GM23338 (cell line): ENCODE results near the gene OR4D11. TPM values are rescaled to one million over a fixed set of nuclear protein-coding genes. Genes with fewer than 3 reads are reported as not detected.

ENCODE experiments used
- ATAC-seq: fragments of 200-7000 bp; cut with Tn5 transposase; 3 replicates; pipeline ENCODE4 v1.9.1; 2020
- DNase-seq: peaks from one replicate; pipeline ENCODE4 v3.0.0-alpha.2; 2015; ENCODE audit warnings: low spot score
- H2AFZ ChIP-seq: fragments of 200-600 bp; sonication (generic); 2 replicates; pipeline ENCODE4 v1.8.0; 2016; ENCODE audit warnings: antibody characterized with exemption, mild to moderate bottlenecking, moderate library complexity
- H3F3A ChIP-seq: fragments of 200-600 bp; sonication (generic); replicated peaks from 2 replicates; pipeline ENCODE4 v1.8.0; 2017; ENCODE audit warnings: antibody characterized with exemption, mixed run types, low read depth
- H3K27ac ChIP-seq: fragments of 200-600 bp; sonication (generic); 2 replicates; pipeline ENCODE4 v1.6.1; 2016; ENCODE audit warnings: low read depth
- H3K27me3 ChIP-seq: fragments of 200-600 bp; sonication (generic); 2 replicates; pipeline ENCODE4 v1.8.0; 2016; ENCODE audit warnings: mild to moderate bottlenecking, mixed run types, moderate library complexity; ENCODE audit not compliant: insufficient read depth
- H3K36me3 ChIP-seq: fragments of 200-600 bp; sonication (generic); 2 replicates; pipeline ENCODE4 v1.8.0; 2016; ENCODE audit warnings: mild to moderate bottlenecking; ENCODE audit not compliant: insufficient read depth
- H3K4me1 ChIP-seq: fragments of 200-600 bp; sonication (generic); 2 replicates; pipeline ENCODE4 v1.8.0; 2016; ENCODE audit warnings: mild to moderate bottlenecking, moderate library complexity; ENCODE audit not compliant: insufficient read depth
- H3K4me2 ChIP-seq: fragments of 200-600 bp; sonication (generic); 2 replicates; pipeline ENCODE4 v1.7.1; 2017; ENCODE audit warnings: mixed run types
- H3K4me3 ChIP-seq: fragments of 200-600 bp; sonication (generic); 2 replicates; pipeline ENCODE4 v1.6.1; 2016; ENCODE audit warnings: mixed run types
- H3K79me2 ChIP-seq: fragments of 200-600 bp; sonication (generic); replicated peaks from 2 replicates; pipeline ENCODE4 v1.8.0; 2017; ENCODE audit warnings: mild to moderate bottlenecking; ENCODE audit not compliant: insufficient read depth
- H3K9me2 ChIP-seq: fragments of 200-600 bp; sonication (generic); 2 replicates; pipeline ENCODE4 v1.8.0; 2017; ENCODE audit not compliant: insufficient read depth
- H4K20me1 ChIP-seq: fragments of 200-600 bp; sonication (generic); replicated peaks from 2 replicates; pipeline ENCODE4 v1.8.0; 2017; ENCODE audit warnings: mild to moderate bottlenecking; ENCODE audit not compliant: insufficient read depth
- H3K27ac Mint-ChIP-seq: 2 replicates; pipeline ENCODE4 v1.8.0; 2020; ENCODE audit warnings: inconsistent platforms, mild to moderate bottlenecking, moderate library complexity, mixed read lengths
- H3K27me3 Mint-ChIP-seq: 3 replicates; pipeline ENCODE4 v1.8.0; 2022; ENCODE audit warnings: low read depth, mild to moderate bottlenecking, moderate library complexity, mixed read lengths, inconsistent platforms; ENCODE audit not compliant: insufficient read depth, poor library complexity
- H3K36me3 Mint-ChIP-seq: 3 replicates; pipeline ENCODE4 v1.8.0; 2021; ENCODE audit warnings: low read depth, mild to moderate bottlenecking, inconsistent platforms, moderate library complexity, mixed read lengths
- H3K4me1 Mint-ChIP-seq: 3 replicates; pipeline ENCODE4 v1.8.0; 2020; ENCODE audit warnings: mild to moderate bottlenecking, inconsistent platforms, mixed read lengths
- H3K4me3 Mint-ChIP-seq: 3 replicates; pipeline ENCODE4 v1.8.0; 2021; ENCODE audit warnings: moderate library complexity, mild to moderate bottlenecking, inconsistent platforms, mixed read lengths
- H3K9me3 Mint-ChIP-seq: 3 replicates; pipeline ENCODE4 v1.8.0; 2020; ENCODE audit warnings: moderate library complexity, mild to moderate bottlenecking, inconsistent platforms, mixed read lengths
- CREB1 ChIP-seq: fragments of 250-450 bp; sonication (Bioruptor Pico); IDR thresholded peaks from 2 replicates; pipeline ENCODE4 v1.5.0; 2020; ENCODE audit warnings: low read depth, mild to moderate bottlenecking, moderate library complexity
- EZH2 ChIP-seq: fragments of 200-600 bp; sonication (generic); IDR thresholded peaks from one replicate; pipeline ENCODE4 v1.8.0; 2017; ENCODE audit warnings: antibody characterized with exemption, mild to moderate bottlenecking, low read depth; ENCODE audit not compliant: unreplicated experiment
- EZH2phosphoT487 ChIP-seq: fragments of 200-600 bp; sonication (generic); IDR thresholded peaks from one replicate; pipeline ENCODE4 v1.8.1; 2018; ENCODE audit warnings: antibody characterized with exemption; ENCODE audit not compliant: unreplicated experiment
- NANOG ChIP-seq: IDR thresholded peaks from 2 replicates; pipeline ENCODE4 v1.6.1; 2016; ENCODE audit warnings: antibody characterized with exemption, borderline replicate concordance
- STAT1 ChIP-seq: IDR thresholded peaks from one replicate; pipeline ENCODE4 v1.6.1; 2016; ENCODE audit warnings: antibody characterized with exemption; ENCODE audit not compliant: unreplicated experiment
- ZNF114 ChIP-seq: fragments of 250-450 bp; sonication (Bioruptor Pico); IDR thresholded peaks from 2 replicates; pipeline ENCODE4 v1.5.0; 2020; ENCODE audit warnings: mild to moderate bottlenecking, moderate library complexity
- ZNF331 ChIP-seq: fragments of 250-450 bp; sonication (Bioruptor Pico); IDR thresholded peaks from 2 replicates; pipeline ENCODE4 v1.5.0; 2020; ENCODE audit warnings: low read depth, mild to moderate bottlenecking, moderate library complexity
- polyA plus RNA-seq: library from polyadenylated mRNA; unstranded; fragments of >200 nt; fragmentation: Nextera tagmentation; extraction: Ambion mirVana; gene quantifications from 2 replicates; pipeline ENCODE4 v1.2.1, GENCODE V29; 2016
- total RNA-seq: library from RNA; depleted of rRNA; stranded (reverse); fragments of >200 nt; shearing (Covaris generic); gene quantifications from 2 replicates; pipeline ENCODE4 v1.2.3, GENCODE V29; 2014
- TF ChIP-seq, protein P1 (sequence below), 2 experiments: fragments of 200-600 bp in 1 of 2; sonication (generic) in 1 of 2; conservative IDR thresholded peaks; 2 replicates each; pipeline versions ENCODE4 v1.5.1 to v1.6.1; 2016 to 2017; ENCODE audit warnings: antibody characterized with exemption in 2 of 2, low read depth in 2 of 2, mild to moderate bottlenecking in 2 of 2, moderate library complexity in 1 of 2

Gene OR4D11
- total and polyA plus RNA-seq, 2 experiments from 2014 or later = not detected

DNA sequence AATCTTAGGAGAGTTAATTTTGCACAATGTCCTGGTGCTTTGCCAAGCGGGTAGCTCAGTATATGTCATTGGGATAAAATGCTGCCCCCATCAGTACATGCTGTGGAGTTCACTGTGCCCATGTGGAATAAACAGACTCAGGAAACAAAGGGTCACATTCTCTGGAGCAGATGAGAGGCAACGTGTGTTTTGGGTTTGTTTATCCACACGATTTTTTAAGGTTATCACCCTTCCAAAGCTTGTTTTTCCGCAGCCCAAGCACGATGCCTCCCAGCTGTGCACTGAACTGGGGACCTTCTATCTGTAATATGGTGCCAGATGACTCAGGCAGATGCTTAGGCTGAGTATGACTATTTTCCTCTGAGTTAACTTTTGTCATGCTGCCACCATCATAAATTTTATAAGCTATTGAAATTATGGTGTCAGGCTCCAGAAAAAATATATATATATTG lies 40.2 kb upstream of the OR4D11 start:
- DNase-seq (peak; percentile 15), ATAC-seq (peak; percentile 54)
- Histone ChIP-seq H3K4me2 (no peak overlapping the region), H3K27ac (no peak overlapping the region), H3F3A (no peaks in the 10 kb centered on the region), H3K9me2 (0 out of 2 replicates have a peak, but pooled peaks cover 6% of the 10 kb centered on the region), H3K4me3 (no peak overlapping the region), H3K27me3 (no peaks in the 10 kb centered on the region), H3K36me3 (no peaks in the 10 kb centered on the region), H3K4me1 (no peaks in the 10 kb centered on the region), H3K79me2 (no peaks in the 10 kb centered on the region), H2AFZ (peak overlapping the region; percentile 33; the same call in 1 of the 2 replicates), H4K20me1 (no peaks in the 10 kb centered on the region)
- Mint-ChIP-seq H3K9me3 (no peaks in the 10 kb centered on the region; the same call in 2 of the 3 replicates), H3K4me3 (no peak overlapping the region), H3K4me1 (no peaks in the 10 kb centered on the region), H3K27me3 (no peaks in the 10 kb centered on the region), H3K36me3 (no peaks in the 10 kb centered on the region), H3K27ac (no peak overlapping the region)
- TF ChIP-seq EZH2 (no peak), CREB1 (no peak)
- TF ChIP-seq, protein P1, sequence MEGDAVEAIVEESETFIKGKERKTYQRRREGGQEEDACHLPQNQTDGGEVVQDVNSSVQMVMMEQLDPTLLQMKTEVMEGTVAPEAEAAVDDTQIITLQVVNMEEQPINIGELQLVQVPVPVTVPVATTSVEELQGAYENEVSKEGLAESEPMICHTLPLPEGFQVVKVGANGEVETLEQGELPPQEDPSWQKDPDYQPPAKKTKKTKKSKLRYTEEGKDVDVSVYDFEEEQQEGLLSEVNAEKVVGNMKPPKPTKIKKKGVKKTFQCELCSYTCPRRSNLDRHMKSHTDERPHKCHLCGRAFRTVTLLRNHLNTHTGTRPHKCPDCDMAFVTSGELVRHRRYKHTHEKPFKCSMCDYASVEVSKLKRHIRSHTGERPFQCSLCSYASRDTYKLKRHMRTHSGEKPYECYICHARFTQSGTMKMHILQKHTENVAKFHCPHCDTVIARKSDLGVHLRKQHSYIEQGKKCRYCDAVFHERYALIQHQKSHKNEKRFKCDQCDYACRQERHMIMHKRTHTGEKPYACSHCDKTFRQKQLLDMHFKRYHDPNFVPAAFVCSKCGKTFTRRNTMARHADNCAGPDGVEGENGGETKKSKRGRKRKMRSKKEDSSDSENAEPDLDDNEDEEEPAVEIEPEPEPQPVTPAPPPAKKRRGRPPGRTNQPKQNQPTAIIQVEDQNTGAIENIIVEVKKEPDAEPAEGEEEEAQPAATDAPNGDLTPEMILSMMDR (conservative IDR thresholded peaks at IDR 0.05; ENCODE audit: low read depth in 2 of 2) = peak; percentile 17 to 26; a peak in 2 of 4 replicates

DNA sequence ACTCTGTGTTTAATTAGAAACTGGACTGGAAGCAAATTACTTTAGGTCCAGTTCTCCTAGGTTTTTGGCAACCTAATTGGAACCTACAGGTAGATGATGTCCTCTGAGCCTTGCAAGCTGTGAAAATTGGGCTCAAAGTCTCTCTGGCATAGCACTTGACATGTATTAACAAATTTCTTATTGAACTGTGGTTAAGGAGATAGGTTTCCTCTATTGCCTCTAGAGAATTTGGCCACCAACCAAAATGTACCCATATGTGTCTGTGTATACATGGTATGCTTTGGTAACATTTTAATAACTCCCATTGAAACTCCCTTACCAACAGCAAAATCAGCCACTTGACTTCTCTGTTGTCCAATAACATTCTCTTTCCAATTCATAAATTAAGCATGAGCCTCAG lies 30.4 kb upstream of the OR4D11 start, which contains the start of gene OR4D10:
Gene OR4D10 (plus strand): TSS at position 301 of the 400 bp plus-strand sequence. CDS start 4,115 bp downstream, outside the sequence.
- DNase-seq = no peak
- Mint-ChIP-seq H3K4me3 (no peak within 1 kb of the TSS), H3K27ac (no peak within 1 kb of the TSS), H3K9me3 (no peaks in the 10 kb centered on the region), H3K36me3 (no peaks in the 10 kb centered on the region), H3K27me3 (peaks cover 2% of the 10 kb centered on the region), H3K4me1 (no peaks in the 10 kb centered on the region)
- Histone ChIP-seq H3K36me3 (no peaks in the 10 kb centered on the region), H3K79me2 (no peaks in the 10 kb centered on the region), H3K4me1 (no peaks in the 10 kb centered on the region), H3K4me3 (no peak within 1 kb of the TSS), H3K27me3 (no peaks in the 10 kb centered on the region), H4K20me1 (no peaks in the 10 kb centered on the region), H3K27ac (no peak within 1 kb of the TSS), H3F3A (no peaks in the 10 kb centered on the region), H3K9me2 (no peaks in the 10 kb centered on the region), H2AFZ (no peak within 1 kb of the TSS), H3K4me2 (no peak within 1 kb of the TSS)
- no peak for ATAC-seq
- TF ChIP-seq CREB1 = no peak
- TF ChIP-seq STAT1 = no peak
- TF ChIP-seq EZH2phosphoT487 = no peak

DNA sequence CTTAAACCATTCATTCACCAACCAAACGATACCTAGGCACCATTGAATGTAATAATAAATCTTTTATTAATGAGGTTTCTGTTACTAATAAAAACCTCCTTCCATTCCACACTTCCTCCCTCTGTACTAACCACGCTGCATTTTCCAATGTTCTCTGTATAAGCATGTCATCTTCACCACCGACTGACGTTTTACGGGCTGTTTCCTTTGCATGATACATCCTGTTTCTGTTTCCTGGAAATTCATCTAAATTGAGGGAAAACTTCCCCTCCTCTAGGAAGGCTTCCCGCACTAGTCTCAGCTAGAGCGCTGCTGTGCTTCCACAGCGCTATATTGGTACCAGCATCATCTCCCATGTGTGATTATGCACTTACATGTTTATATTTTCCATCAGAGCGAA lies 28.2 kb upstream of the OR4D11 start:
- Histone ChIP-seq H2AFZ (no peak overlapping the region), H3F3A (no peaks in the 10 kb centered on the region), H3K36me3 (no peaks in the 10 kb centered on the region), H3K79me2 (no peaks in the 10 kb centered on the region), H3K27me3 (no peaks in the 10 kb centered on the region), H3K27ac (no peak overlapping the region), H3K4me2 (no peak overlapping the region), H3K4me3 (no peak overlapping the region), H4K20me1 (no peaks in the 10 kb centered on the region), H3K9me2 (no peaks in the 10 kb centered on the region), H3K4me1 (no peaks in the 10 kb centered on the region)
- H3K4me3 Mint-ChIP-seq = no peak overlapping the region
- H3K4me1 Mint-ChIP-seq = no peaks in the 10 kb centered on the region
- DNase-seq (no peak), ATAC-seq (no peak)
- no peaks in the 10 kb centered on the region for H3K36me3 Mint-ChIP-seq
- H3K9me3 Mint-ChIP-seq = no peaks in the 10 kb centered on the region
- H3K27me3 Mint-ChIP-seq = no peaks in the 10 kb centered on the region
- H3K27ac Mint-ChIP-seq = no peak overlapping the region
- TF ChIP-seq CREB1 (no peak), EZH2 (no peak), ZNF114 (CRISPR knock-in tag) (no peak), STAT1 (no peak), NANOG (no peak), EZH2phosphoT487 (no peak), ZNF331 (CRISPR knock-in tag) (no peak)
- TF ChIP-seq, protein P1 (conservative IDR thresholded peaks at IDR 0.05; ENCODE audit: low read depth in 2 of 2) = no peak
